A549 (cell line): ENCODE results near the gene INCA1.

Experiments
- CBX8 ChIP-seq: fragments of 200-600 bp; sonication (generic); IDR thresholded peaks from 2 replicates; pipeline ENCODE4 v1.6.1; 2016
- CEBPB ChIP-seq, 2 experiments: fragments of >200 bp in 1 of 2; sonication (Bioruptor Twin) in 1 of 2; formaldehyde crosslinking in 1 of 2; IDR thresholded peaks; 2 replicates each; pipeline ENCODE4 v1.6.1; 2012 to 2016
- CTCF ChIP-seq: fragments of >200 bp; sonication (Bioruptor Twin); formaldehyde crosslinking; IDR thresholded peaks from 3 replicates; pipeline ENCODE4 v1.5.1; 2016
- ELK1 ChIP-seq: fragments of 150-350 bp; IDR thresholded peaks from 2 replicates; pipeline ENCODE4 v1.6.1; 2014; ENCODE audit warnings: low read depth, mild to moderate bottlenecking, low read length
- HDAC2 ChIP-seq: fragments of 200-600 bp; sonication (generic); IDR thresholded peaks from 2 replicates; pipeline ENCODE4 v1.6.1; 2016
- MAX ChIP-seq: IDR thresholded peaks from 2 replicates; pipeline ENCODE4 v1.6.1; 2012
- MYC ChIP-seq: IDR thresholded peaks from 2 replicates; pipeline ENCODE4 v1.6.1; 2012; ENCODE audit warnings: mild to moderate bottlenecking, inconsistent platforms, low read length, improper control_type of control experiment, borderline replicate concordance
- RAD21 ChIP-seq, 2 experiments: fragments of >200 bp in 1 of 2; sonication (Bioruptor Twin) in 1 of 2; formaldehyde crosslinking in 1 of 2; IDR thresholded peaks in 1 of 2; conservative IDR thresholded peaks in 1 of 2; 2 replicates in 1 of 2; 3 replicates in 1 of 2; pipeline ENCODE4 v1.6.1; 2012 to 2018; ENCODE audit warnings: inconsistent platforms in 1 of 2
- RCOR1 ChIP-seq: fragments of 150-350 bp; IDR thresholded peaks from 2 replicates; pipeline ENCODE4 v1.6.1; 2014; ENCODE audit warnings: antibody characterized with exemption, low read length, low read depth
- SMC3 ChIP-seq: fragments of >200 bp; sonication (Bioruptor Twin); formaldehyde crosslinking; IDR thresholded peaks from 3 replicates; pipeline ENCODE4 v1.6.1; 2018; ENCODE audit warnings: inconsistent platforms
- USF2 ChIP-seq: fragments of 450-650 bp; IDR thresholded peaks from 2 replicates; pipeline ENCODE4 v1.6.1; 2014; ENCODE audit warnings: antibody characterized with exemption

- TF ChIP-seq CTCF, result no peak
- no peak for TF ChIP-seq MAX
- no peak for TF ChIP-seq RAD21 (conservative IDR thresholded peaks at IDR 0.05 in 1 of 2, IDR thresholded peaks at IDR 0.05 in 1 of 2)
- no peak for TF ChIP-seq MYC
- TF ChIP-seq USF2, result no peak
- no peak for TF ChIP-seq RCOR1
- TF ChIP-seq SMC3, result no peak
- no peak for TF ChIP-seq HDAC2
- no peak for TF ChIP-seq ELK1
- no peak for TF ChIP-seq CBX8
- no peak for TF ChIP-seq CEBPB (IDR thresholded peaks at IDR 0.05)
Measured at GRCh38 chr17:5027916-5028315, 30.6 kb upstream of the INCA1 start.
